Stimulated activated CD8-positive, alpha-beta memory T cell treated with anti-CD3 and anti-CD28 coated beads, Interleukin-7, amount 100 ng/mL, for 4 hours (primary cell): Measurements from ENCODE around the gene FANCE.
"Not testable (repeated sequence)": the region's sequence is repeated elsewhere in the genome, so short reads cannot be mapped to it uniquely, and the experiment has no call there.

Experiments used
- DNase-seq, 2 donors: peaks; one replicate each; pipeline ENCODE4 v3.0.0-alpha.2; 2020; ENCODE audit warnings: low read depth in 2 of 2

FANCE gene

GRCh38 chr6:35432702-35433101, 19.4 kb upstream of the FANCE start:
- DNase-seq = not testable (repeated sequence)

DNA sequence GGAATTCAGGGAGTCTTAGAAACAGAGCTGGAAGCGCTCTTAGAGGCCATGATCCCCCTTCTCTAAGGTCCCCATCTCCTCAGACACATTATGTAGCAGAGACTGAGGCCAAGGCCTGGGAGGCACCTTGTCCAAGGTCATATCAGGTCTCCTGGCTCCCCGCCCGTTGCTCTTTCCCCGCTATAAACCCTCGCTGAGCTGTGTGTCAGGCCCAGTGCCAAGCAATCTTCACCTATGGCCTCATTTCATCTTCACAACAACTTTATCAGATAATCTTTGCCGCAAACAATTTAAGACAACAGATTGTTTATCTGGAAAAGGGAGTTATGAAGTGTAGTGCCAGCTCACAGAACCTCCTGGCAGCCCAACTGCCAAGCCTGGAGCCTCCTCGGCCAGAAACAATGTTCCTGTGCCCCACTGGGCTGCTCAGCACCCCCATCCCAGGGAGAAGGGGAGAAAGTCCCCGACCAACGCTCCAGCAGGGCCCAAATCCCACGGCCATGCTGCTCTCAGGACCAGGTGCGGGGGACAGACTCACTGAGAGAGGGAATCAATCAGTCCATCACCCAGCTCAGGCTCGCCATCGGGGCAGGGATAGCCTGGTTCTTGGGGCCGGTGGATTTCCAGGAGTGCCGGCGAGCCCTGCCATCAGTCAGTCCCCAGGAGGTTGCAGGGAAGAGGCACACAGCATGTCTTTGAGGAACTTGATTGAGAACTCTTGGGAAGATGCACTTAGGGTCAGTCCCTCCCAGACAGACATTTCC, 16.9 kb upstream of the FANCE start:
- DNase-seq = no peak

DNA sequence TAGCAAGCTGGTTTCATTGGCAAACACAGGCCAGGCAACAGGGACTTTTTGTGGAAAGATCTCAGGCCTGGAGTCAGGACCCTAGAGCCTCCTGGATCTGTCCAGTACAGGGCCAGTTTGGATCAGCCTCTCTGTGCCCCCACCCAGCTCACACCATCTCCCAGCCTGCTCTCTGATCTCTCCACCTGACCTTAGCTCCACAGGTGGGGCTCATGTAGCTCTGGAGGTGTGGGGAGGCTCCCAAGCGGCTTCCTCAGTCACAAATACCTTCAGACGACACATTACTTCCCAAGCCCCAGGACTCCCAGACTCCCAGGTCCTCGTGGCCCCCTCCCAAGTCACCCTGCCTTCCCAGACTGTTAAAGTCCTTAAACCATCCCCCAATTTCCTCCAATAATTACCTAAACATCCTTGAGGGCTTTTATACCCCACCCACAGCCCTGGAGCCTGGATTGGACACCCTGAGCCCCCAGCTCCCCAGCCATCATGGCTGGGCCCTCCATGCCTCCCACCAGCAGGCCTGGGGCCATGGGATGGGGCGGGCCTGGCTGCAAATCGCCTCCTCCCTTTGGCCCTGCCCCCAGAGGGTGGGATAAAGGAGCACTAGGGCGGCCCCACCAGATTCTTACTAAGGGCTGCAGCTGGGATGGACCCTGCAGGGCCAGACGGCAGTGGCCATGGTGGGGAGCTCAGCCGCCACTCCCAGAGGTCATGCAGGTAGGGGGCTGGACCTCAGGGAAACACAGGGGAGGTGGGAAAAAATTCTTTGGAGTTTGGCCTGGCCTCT, 15.9 kb upstream of the FANCE start:
- DNase-seq = no peak

GRCh38 chr6:35438378-35439065, 13.6 kb upstream of the FANCE start:
- DNase-seq = not testable (repeated sequence)

GRCh38 chr6:35439308-35439707, 12.8 kb upstream of the FANCE start:
- no peak for DNase-seq

- DNase-seq = no peak
Measured at GRCh38 chr6:35441205-35441604, 10.9 kb upstream of the FANCE start.

GRCh38 chr6:35441642-35442041, 10.5 kb upstream of the FANCE start:
- DNase-seq = no peak

DNA sequence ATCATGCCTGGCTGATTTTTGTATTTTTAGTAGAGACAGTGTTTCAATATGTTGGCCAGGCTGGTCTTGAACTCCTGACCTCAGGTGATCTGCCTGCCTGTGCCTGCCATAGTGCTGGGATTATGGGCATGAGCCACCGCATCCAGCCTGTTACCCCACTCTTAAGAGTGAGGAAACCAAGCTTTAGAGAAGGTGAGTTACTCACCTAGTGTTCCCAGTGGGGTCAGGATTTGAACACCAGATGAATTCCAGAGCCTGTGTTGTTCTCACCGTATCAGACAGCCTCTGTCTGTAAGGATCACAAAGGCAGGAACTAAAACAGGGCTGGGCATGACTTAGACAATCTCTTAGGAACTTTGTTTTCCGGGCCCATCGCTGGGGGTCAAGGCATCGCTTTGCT, 9.4 kb upstream of the FANCE start:
- DNase-seq = no peak

GRCh38 chr6:35443341-35444030, 8.7 kb upstream of the FANCE start:
- no peak for DNase-seq

DNA sequence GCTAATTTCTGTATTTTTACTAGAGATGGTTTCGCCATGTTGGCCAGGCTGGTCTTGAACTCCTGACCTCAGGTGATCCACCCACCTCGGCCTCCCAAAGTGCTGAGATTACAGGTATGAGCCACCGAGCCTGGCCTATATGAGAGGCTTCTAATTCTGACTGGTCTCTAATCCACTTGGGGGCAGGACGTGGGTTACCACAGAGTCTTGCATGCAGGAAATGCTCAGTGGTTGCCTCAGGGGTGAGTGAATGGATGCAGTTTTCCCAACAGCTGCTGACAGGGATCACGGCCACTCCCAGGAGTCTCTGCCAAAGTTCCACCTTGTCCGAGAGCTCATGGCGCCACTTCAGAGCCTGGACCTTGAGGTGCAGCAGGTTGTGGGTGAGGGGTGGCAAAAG, 6.4 kb upstream of the FANCE start:
- DNase-seq = no peak

DNA sequence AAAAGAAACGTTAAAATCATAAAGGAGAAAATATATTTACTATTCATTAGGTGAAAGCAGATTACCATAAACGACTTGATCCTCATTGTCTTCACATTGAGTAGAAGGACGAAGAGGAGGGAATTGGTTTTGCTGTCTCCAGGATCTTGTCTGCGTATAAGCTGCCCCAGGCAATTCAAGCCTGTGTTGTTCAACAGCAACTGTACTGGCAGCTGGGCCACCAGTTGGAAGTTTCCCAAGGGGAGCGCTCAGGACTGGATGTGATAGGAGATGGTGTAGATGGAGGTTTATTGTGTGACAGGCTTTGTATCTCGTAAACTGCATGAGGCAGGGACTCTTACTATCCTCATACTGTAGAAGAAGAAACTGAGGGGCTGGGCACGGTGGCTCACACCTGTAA, 3.9 kb upstream of the FANCE start:
- DNase-seq = no peak

GRCh38 chr6:35449287-35449881, 2.8 kb upstream of the FANCE start:
- DNase-seq = no peak

DNA sequence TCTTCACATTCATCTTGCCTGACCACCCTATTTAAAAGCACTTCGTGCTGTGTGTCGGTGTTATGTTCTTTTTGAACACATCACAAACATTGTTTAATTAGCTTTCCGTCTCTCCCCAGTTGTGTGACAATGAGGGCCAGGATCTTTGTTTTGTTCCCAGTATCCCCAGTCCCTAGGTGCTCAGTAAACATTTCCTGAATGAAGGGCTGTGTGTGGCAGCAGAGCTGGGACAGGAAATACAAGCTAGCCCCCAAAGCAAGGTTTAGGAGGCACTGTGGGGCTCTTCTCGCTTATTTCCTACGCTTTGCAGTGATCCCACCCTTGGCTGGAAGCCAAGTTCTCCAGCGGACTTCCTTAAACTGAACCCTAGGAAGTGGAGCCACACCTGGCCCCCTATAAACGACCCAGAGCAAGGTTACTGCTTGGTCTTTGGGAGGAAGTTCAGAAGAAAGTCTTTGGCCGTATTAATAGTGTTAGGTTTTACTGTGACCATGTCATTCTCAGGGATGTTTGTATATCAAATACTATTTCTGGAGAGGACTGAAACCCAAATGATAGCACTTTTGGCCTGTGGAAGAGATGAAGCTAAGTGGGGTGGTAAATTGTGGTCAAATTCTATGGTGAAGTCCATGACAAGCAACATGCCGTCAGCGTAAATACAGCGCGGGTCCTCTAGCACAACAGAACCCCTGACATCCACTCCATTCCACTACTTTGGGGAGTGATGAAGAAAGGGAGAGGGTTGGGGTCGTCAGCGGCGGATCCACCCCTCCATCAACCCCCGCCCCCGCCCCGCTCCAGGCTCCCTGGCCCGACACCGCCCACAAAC, 570 bp upstream of the FANCE start:
- no peak for DNase-seq

GRCh38 chr6:35453236-35453635, 1.1 kb downstream of the FANCE start:
- no peak for DNase-seq

GRCh38 chr6:35454391-35455110, 2.4 kb downstream of the FANCE start:
- DNase-seq = no peak

GRCh38 chr6:35457907-35458306, 5.8 kb downstream of the FANCE start:
- DNase-seq = no peak

GRCh38 chr6:35461270-35461669, 9.1 kb downstream of the FANCE start:
- DNase-seq = no peak

DNA sequence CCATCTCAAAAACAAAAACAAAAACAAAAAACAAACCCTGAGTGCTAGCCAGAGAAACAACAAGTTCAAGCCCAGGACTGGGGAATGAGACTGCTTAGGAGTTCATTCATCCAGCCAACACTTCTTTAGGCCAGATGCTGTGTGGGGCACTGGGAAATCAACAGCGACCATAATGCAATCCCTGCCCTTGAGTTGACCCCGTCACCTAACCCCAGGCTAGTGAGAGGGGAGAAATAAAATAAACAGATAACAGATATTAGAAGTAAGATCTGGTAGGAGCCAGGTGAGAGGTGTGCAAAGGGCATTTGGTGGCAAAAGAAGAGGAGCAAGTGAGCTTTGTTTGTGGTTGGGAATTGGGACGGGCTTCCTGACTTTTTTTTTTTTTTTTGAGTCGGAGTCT, 11.2 kb downstream of the FANCE start:
- no peak for DNase-seq

GRCh38 chr6:35465646-35466045, 13.5 kb downstream of the FANCE start:
- no peak for DNase-seq
